Thoracic aorta (tissue), 2 donors: Measurements from ENCODE around the gene ARVCF. TPM values are rescaled to one million over a fixed set of nuclear protein-coding genes. Genes with fewer than 3 reads are reported as not detected.

ENCODE experiments used
- ATAC-seq: fragments of 150-250 bp; one replicate; pipeline ENCODE4 v1.8.0; 2017; ENCODE audit warnings: low read depth; ENCODE audit not compliant: insufficient number of reproducible peaks, low FRiP score
- DNase-seq: peaks from one replicate; pipeline ENCODE4 v3.0.0-alpha.2; 2020; ENCODE audit warnings: low spot score
- H3K27ac ChIP-seq, 2 donors: fragments of 200-600 bp; sonication (generic); 1 replicate in 1 of 2; 2 replicates in 1 of 2; pipeline ENCODE4 v1.5.1; 2016; ENCODE audit warnings: mild to moderate bottlenecking in 2 of 2, moderate library complexity in 2 of 2
- H3K27me3 ChIP-seq: fragments of 200-600 bp; sonication (generic); replicated peaks from 2 replicates; pipeline ENCODE4 v1.6.0; 2016; ENCODE audit warnings: mild to moderate bottlenecking; ENCODE audit not compliant: insufficient read depth
- H3K36me3 ChIP-seq: fragments of 200-600 bp; sonication (generic); one replicate; pipeline ENCODE4 v1.5.1; 2016
- H3K4me1 ChIP-seq, 2 donors: fragments of 200-600 bp; sonication (generic); 1 replicate in 1 of 2; 2 replicates in 1 of 2; pipeline versions ENCODE4 v1.5.1 to v1.6.0; 2016; ENCODE audit warnings: low read depth in 2 of 2, mild to moderate bottlenecking in 1 of 2; ENCODE audit not compliant: control insufficient read depth in 1 of 2
- H3K4me3 ChIP-seq: fragments of 200-600 bp; sonication (generic); 2 replicates; pipeline ENCODE4 v1.5.1; 2016; ENCODE audit warnings: mild to moderate bottlenecking
- H3K9me3 ChIP-seq: fragments of 200-600 bp; sonication (generic); 2 replicates; pipeline ENCODE4 v1.5.1; 2016
- CTCF ChIP-seq: fragments of 200-600 bp; sonication (generic); IDR thresholded peaks from one replicate; pipeline ENCODE4 v1.5.1; 2019; ENCODE audit warnings: antibody characterized with exemption
- total RNA-seq, 2 donors: library from RNA; depleted of rRNA; stranded (reverse); fragments of >200 nt; gene quantifications; one replicate each; pipeline versions ENCODE4 v1.1.0 to v1.2.3, GENCODE V29; 2016

ARVCF gene
- total RNA-seq, 2 donors from 2014 or later, result 95.0 to 165 TPM

- peaks cover 24% of the 10 kb centered on the region for H3K36me3 ChIP-seq
- peaks cover 30 to 69% of the 10 kb centered on the region in 2 donors for H3K4me1 ChIP-seq
- TF ChIP-seq CTCF, result no peak
- H3K9me3 ChIP-seq, result no peaks in the 10 kb centered on the region
- H3K4me3 ChIP-seq, result peak overlapping the region; percentile 55
- ATAC-seq (no peak), DNase-seq (no peak)
- no peaks in the 10 kb centered on the region for H3K27me3 ChIP-seq
- H3K27ac ChIP-seq, result peak overlapping the region; percentile 99 to 100
Observed at GRCh38 chr22:19983741-19984140, 32.9 kb downstream of the ARVCF start.

- H3K27ac ChIP-seq, result peak overlapping the region; percentile 99 to 100
- ATAC-seq, result no peak
- no peak for TF ChIP-seq CTCF
Observed at GRCh38 chr22:19982991-19983578, 33.5 kb downstream of the ARVCF start.

GRCh38 chr22:19981961-19982920 is 34.4 kb downstream of the ARVCF start:
- no peaks in the 10 kb centered on the region for H3K9me3 ChIP-seq
- peaks cover 30 to 58% of the 10 kb centered on the region in 2 donors for H3K4me1 ChIP-seq
- H3K4me3 ChIP-seq, result no peak overlapping the region
- H3K27me3 ChIP-seq, result no peaks in the 10 kb centered on the region
- peaks cover 34% of the 10 kb centered on the region for H3K36me3 ChIP-seq
- ATAC-seq (no peak), DNase-seq (no peak)
- peak overlapping the region; percentile 99 to 100 for H3K27ac ChIP-seq
- no peak for TF ChIP-seq CTCF

More at GRCh38 chr22:19982991-19983578, 33.5 kb downstream of the ARVCF start:
- Histone ChIP-seq H3K4me3 (no peak overlapping the region), H3K27me3 (no peaks in the 10 kb centered on the region), H3K36me3 (peaks cover 31% of the 10 kb centered on the region), H3K4me1 (peaks cover 30 to 64% of the 10 kb centered on the region in 2 donors), H3K9me3 (no peaks in the 10 kb centered on the region)
- DNase-seq, result no peak

GRCh38 chr22:19981171-19981960 is 35.3 kb downstream of the ARVCF start:
- Histone ChIP-seq H3K27me3 (no peaks in the 10 kb centered on the region), H3K9me3 (no peaks in the 10 kb centered on the region), H3K4me3 (no peak overlapping the region), H3K36me3 (peaks cover 39% of the 10 kb centered on the region), H3K27ac (no peak overlapping the region), H3K4me1 (peaks cover 30 to 58% of the 10 kb centered on the region in 2 donors)
- DNase-seq (no peak), ATAC-seq (no peak)
- TF ChIP-seq CTCF, result no peak

GRCh38 chr22:19980766-19981165 is 35.9 kb downstream of the ARVCF start:
- no peak for ATAC-seq
- Histone ChIP-seq H3K9me3 (no peaks in the 10 kb centered on the region), H3K4me1 (peaks cover 26 to 52% of the 10 kb centered on the region in 2 donors), H3K36me3 (peaks cover 42% of the 10 kb centered on the region), H3K27me3 (no peaks in the 10 kb centered on the region), H3K27ac (no peak overlapping the region), H3K4me3 (no peak overlapping the region)
- TF ChIP-seq CTCF, result no peak
- DNase-seq, result no peak
